Measurements from ENCODE around the gene TMEM106C. TPM values are rescaled to one million over a fixed set of nuclear protein-coding genes. Genes with fewer than 3 reads are reported as not detected.

The TMEM106C gene, protein sequence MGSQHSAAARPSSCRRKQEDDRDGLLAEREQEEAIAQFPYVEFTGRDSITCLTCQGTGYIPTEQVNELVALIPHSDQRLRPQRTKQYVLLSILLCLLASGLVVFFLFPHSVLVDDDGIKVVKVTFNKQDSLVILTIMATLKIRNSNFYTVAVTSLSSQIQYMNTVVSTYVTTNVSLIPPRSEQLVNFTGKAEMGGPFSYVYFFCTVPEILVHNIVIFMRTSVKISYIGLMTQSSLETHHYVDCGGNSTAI
- total RNA-seq: 66.2 and 66.4 TPM in 2 replicates

DNA sequence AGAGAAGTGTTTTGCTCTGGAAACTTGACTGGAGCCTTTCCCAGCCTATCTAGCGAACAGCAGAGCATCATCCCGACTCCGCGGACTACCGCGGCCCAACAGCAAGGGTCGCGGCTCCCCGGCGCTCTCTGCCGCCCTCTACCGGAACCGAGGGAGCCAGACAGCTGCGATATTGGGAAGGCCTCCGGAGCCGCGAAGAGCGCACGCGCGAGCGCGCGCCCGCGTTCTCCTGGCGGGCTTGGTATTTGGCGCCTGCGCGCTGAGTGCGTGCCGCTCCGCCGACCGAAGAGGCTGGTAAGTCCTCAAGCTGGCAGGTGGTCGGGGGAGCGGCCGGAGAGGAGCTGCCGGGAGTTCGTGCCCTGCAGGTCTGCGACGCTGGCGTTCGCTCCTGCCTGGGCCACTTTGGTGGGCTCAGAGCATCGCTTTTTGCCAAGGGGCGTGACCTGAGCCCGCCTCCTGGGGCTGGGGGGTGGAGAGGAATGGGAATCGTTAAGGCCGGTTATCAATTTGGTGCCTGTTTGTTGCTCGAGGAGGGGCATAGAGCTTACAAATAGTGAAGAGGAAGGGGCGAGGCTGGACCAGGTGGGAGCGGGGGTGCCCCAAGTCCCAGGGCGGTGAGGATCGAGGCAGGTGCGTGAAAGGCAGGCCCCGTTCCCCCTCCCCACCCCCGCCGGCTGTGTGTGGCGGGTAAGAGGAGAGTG, at the start of gene TMEM106C:
Gene TMEM106C, plus strand, starts transcription at position 257 of the 701 bp plus-strand sequence. CDS start 641 bp downstream, outside the sequence.

DNA sequence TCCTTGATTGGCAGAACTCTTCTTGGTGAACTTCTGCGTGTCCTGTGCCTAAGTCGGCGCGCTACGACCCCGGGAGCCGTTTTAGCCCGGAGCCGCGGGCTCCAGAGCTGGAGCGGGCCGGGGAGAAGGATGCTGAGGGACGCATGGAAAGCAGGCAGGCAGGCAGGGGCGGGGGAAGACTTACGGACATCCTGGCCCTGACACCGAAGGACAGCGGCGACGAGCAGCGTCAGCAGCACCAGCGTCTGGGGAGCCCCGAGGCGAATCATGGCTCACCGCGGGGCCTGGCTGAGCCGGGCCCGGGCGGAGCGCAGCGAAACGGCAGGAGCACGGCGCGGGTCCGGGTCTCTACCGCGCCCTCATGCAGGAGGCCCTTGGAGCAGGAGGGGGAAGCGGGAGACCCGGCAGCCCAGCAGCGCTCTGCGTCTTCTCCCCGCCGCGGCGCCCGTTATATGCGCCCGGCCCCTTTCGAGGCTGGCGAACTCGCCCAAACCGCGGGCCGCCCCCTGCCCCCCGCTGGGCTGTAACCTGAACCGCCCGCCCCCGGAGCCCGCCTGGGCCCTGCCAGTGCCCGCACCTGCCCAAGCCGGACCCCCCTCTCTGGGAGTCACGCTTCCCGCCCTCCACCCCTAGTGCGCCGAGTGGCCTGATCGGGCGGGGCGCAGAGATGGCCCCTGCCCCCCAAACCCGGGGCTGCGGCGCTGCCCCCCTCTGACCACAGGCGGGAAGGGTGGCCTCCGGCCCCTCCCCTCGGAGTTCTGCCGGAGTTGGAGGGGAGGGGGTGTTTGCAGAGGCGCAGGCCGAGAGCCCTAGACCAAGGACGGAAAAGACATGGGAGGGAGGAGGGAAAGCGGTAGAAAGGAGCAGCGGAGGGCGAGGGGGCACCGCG, 40.9 kb downstream of the TMEM106C start, which contains the start of gene COL2A1:
Gene COL2A1, minus strand, starts transcription at position 424 of the 889 bp plus-strand sequence. Its CDS starts 155 bp downstream, at position 269.

Other genes with a start within 250 kb of the TMEM106C start
- 2.6 and 3.4 TPM in 2 replicates for gene ENDOU, start 238.1 kb upstream of the TMEM106C start, total RNA-seq
- 4.0 and 4.2 TPM in 2 replicates for gene RAPGEF3, start 204.7 kb upstream of the TMEM106C start, total RNA-seq
- gene SLC48A1, start 190.4 kb upstream of the TMEM106C start, total RNA-seq: 14.6 and 22.9 TPM in 2 replicates
- gene HDAC7, start 143.7 kb upstream of the TMEM106C start, total RNA-seq: 34.0 and 44.4 TPM in 2 replicates
- gene VDR, start 58.6 kb upstream of the TMEM106C start, total RNA-seq: 16.8 and 18.1 TPM in 2 replicates
- 0.07 and 0.14 TPM in 2 replicates for gene COL2A1, start 40.9 kb downstream of the TMEM106C start, total RNA-seq
- 9.2 and 14.0 TPM in 2 replicates for gene SENP1, start 142.5 kb downstream of the TMEM106C start, total RNA-seq
- 50.2 and 52.4 TPM in 2 replicates for gene PFKM, start 155.8 kb downstream of the TMEM106C start, total RNA-seq
- gene ASB8, start 193.9 kb downstream of the TMEM106C start, total RNA-seq: 14.1 and 22.6 TPM in 2 replicates
- gene CCDC184, start 220.0 kb downstream of the TMEM106C start, total RNA-seq: 0.05 TPM in 1 of 2 replicates, not detected in the other
- not detected in 2 replicates for gene OR10AD1, start 239.7 kb downstream of the TMEM106C start, total RNA-seq